Muscle layer of duodenum (tissue), 2 donors: ENCODE measurements around the gene SYNGAP1.

Experiments
- H3K27ac ChIP-seq: one replicate; pipeline ENCODE4 v1.7.0; 2013; ENCODE audit warnings: mild to moderate bottlenecking, low read length
- H3K27me3 ChIP-seq: one replicate; pipeline ENCODE4 v1.7.0; 2013; ENCODE audit warnings: low read depth, mild to moderate bottlenecking, control low read depth, low read length
- H3K36me3 ChIP-seq, 2 donors: one replicate each; pipeline ENCODE4 v1.7.0; 2013; ENCODE audit warnings: low read length in 2 of 2, control low read depth in 1 of 2, mild to moderate bottlenecking in 1 of 2; ENCODE audit not compliant: insufficient read depth in 2 of 2, control insufficient read depth in 1 of 2
- H3K4me1 ChIP-seq, 2 donors: one replicate each; pipeline ENCODE4 v1.7.0; 2013; ENCODE audit warnings: low read length in 2 of 2, mild to moderate bottlenecking in 2 of 2, control low read depth in 1 of 2, moderate library complexity in 1 of 2; ENCODE audit not compliant: insufficient read depth in 2 of 2, control insufficient read depth in 1 of 2
- H3K4me3 ChIP-seq, 2 donors: one replicate each; pipeline ENCODE4 v1.7.0; 2013; ENCODE audit warnings: low read length in 2 of 2, low read depth in 1 of 2, mild to moderate bottlenecking in 1 of 2
- H3K9me3 ChIP-seq, 2 donors: one replicate each; pipeline ENCODE4 v1.7.0; 2013; ENCODE audit warnings: low read length in 2 of 2, control low read depth in 1 of 2, mild to moderate bottlenecking in 1 of 2; ENCODE audit not compliant: control insufficient read depth in 1 of 2
- donor health status: healthy.

SYNGAP1 gene

GRCh38 chr6:33490198-33490597 lies 70.3 kb downstream of the SYNGAP1 start:
- Histone ChIP-seq H3K36me3 (no peaks in the 10 kb centered on the region), H3K4me1 (no peaks in the 10 kb centered on the region), H3K9me3 (no peaks in the 10 kb centered on the region), H3K4me3 (no peak overlapping the region), H3K27me3 (no peaks in the 10 kb centered on the region), H3K27ac (no peak overlapping the region)

GRCh38 chr6:33490621-33491020 lies 70.8 kb downstream of the SYNGAP1 start:
- Histone ChIP-seq H3K4me3 (no peak overlapping the region), H3K27ac (no peak overlapping the region), H3K36me3 (no peaks in the 10 kb centered on the region), H3K9me3 (no peaks in the 10 kb centered on the region), H3K4me1 (no peaks in the 10 kb centered on the region), H3K27me3 (no peaks in the 10 kb centered on the region)

- Histone ChIP-seq H3K27me3 (no peaks in the 10 kb centered on the region), H3K9me3 (no peaks in the 10 kb centered on the region), H3K4me1 (no peaks in the 10 kb centered on the region), H3K4me3 (no peak overlapping the region), H3K27ac (no peak overlapping the region), H3K36me3 (no peaks in the 10 kb centered on the region)
Measured at GRCh38 chr6:33492093-33492492, 72.2 kb downstream of the SYNGAP1 start.

- Histone ChIP-seq H3K9me3 (no peaks in the 10 kb centered on the region), H3K27me3 (no peaks in the 10 kb centered on the region), H3K36me3 (no peaks in the 10 kb centered on the region), H3K4me3 (no peak overlapping the region), H3K27ac (no peak overlapping the region), H3K4me1 (no peaks in the 10 kb centered on the region)
Measured at GRCh38 chr6:33497157-33497556, 77.3 kb downstream of the SYNGAP1 start.

- Histone ChIP-seq H3K9me3 (no peaks in the 10 kb centered on the region), H3K36me3 (no peaks in the 10 kb centered on the region), H3K27me3 (no peaks in the 10 kb centered on the region), H3K4me1 (no peaks in the 10 kb centered on the region), H3K4me3 (no peak overlapping the region), H3K27ac (no peak overlapping the region)
Measured at GRCh38 chr6:33502486-33502885, 82.6 kb downstream of the SYNGAP1 start.

GRCh38 chr6:33504486-33504885 lies 84.6 kb downstream of the SYNGAP1 start:
- no peaks in the 10 kb centered on the region for H3K4me1 ChIP-seq
- no peaks in the 10 kb centered on the region for H3K36me3 ChIP-seq
- H3K4me3 ChIP-seq, result no peak overlapping the region
- no peak overlapping the region for H3K27ac ChIP-seq
- no peaks in the 10 kb centered on the region for H3K9me3 ChIP-seq
- H3K27me3 ChIP-seq, result no peaks in the 10 kb centered on the region
